Measurements from ENCODE around the gene TUFT1.
"Not testable (repeated sequence)": the region's sequence is repeated elsewhere in the genome, so short reads cannot be mapped to it uniquely, and the experiment has no call there.

The TUFT1 gene

GRCh38 chr1:151618003-151618402, 77.9 kb downstream of the TUFT1 start:
- no peak overlapping the region for H3K27ac ChIP-seq (ENCODE audit: low read depth, low read length)
- whole genome bisulfite sequencing: 96% methylated on average over 1 of the region's 3 CpGs
- peaks cover 33% of the 10 kb centered on the region for H3K4me1 ChIP-seq (ENCODE audit: insufficient read depth, low read length)
- no peaks in the 10 kb centered on the region for H3K9me3 ChIP-seq (ENCODE audit: insufficient read depth, low read depth, low read length)
- H3K9ac ChIP-seq (ENCODE audit: low read depth, low read length): no peak overlapping the region
- peaks cover 12% of the 10 kb centered on the region for H3K36me3 ChIP-seq (ENCODE audit: insufficient read depth, low read length)
- H3K4me3 ChIP-seq (ENCODE audit: low read length): no peak overlapping the region
- no peaks in the 10 kb centered on the region for H3K27me3 ChIP-seq (ENCODE audit: insufficient read depth, low read length)

- Histone ChIP-seq H3K9me3 (ENCODE audit: insufficient read depth, low read depth, low read length) (no peaks in the 10 kb centered on the region), H3K27ac (ENCODE audit: low read depth, low read length) (no peak overlapping the region), H3K27me3 (ENCODE audit: insufficient read depth, low read length) (no peaks in the 10 kb centered on the region), H3K4me3 (ENCODE audit: low read length) (no peak overlapping the region), H3K36me3 (ENCODE audit: insufficient read depth, low read length) (peaks cover 12% of the 10 kb centered on the region), H3K4me1 (ENCODE audit: insufficient read depth, low read length) (peaks cover 33% of the 10 kb centered on the region), H3K9ac (ENCODE audit: low read depth, low read length) (no peak overlapping the region)
These were observed 78.4 kb downstream of the TUFT1 start for GRCh38 chr1:151618470-151618869.

GRCh38 chr1:151618996-151619395, 78.9 kb downstream of the TUFT1 start:
- 74% methylated on average over 6 of the region's 6 CpGs for WGBS

GRCh38 chr1:151619489-151620093, 79.5 kb downstream of the TUFT1 start:
- Histone ChIP-seq H3K27me3 (ENCODE audit: insufficient read depth, low read length) (no peaks in the 10 kb centered on the region), H3K27ac (ENCODE audit: low read depth, low read length) (no peak overlapping the region), H3K9ac (ENCODE audit: low read depth, low read length) (no peak overlapping the region), H3K9me3 (ENCODE audit: insufficient read depth, low read depth, low read length) (no peaks in the 10 kb centered on the region), H3K4me1 (ENCODE audit: insufficient read depth, low read length) (peaks cover 30% of the 10 kb centered on the region), H3K4me3 (ENCODE audit: low read length) (no peak overlapping the region), H3K36me3 (ENCODE audit: insufficient read depth, low read length) (peaks cover 12% of the 10 kb centered on the region)
- WGBS: 85% methylated on average over 6 of the region's 6 CpGs

More at GRCh38 chr1:151618996-151619395, 78.9 kb downstream of the TUFT1 start:
- peaks cover 30% of the 10 kb centered on the region for H3K4me1 ChIP-seq (ENCODE audit: insufficient read depth, low read length)
- not testable (repeated sequence) for H3K9me3 ChIP-seq (ENCODE audit: insufficient read depth, low read depth, low read length); H3K27ac ChIP-seq (ENCODE audit: low read depth, low read length); H3K9ac ChIP-seq (ENCODE audit: low read depth, low read length); H3K27me3 ChIP-seq (ENCODE audit: insufficient read depth, low read length); H3K4me3 ChIP-seq (ENCODE audit: low read length)
- peaks cover 12% of the 10 kb centered on the region for H3K36me3 ChIP-seq (ENCODE audit: insufficient read depth, low read length)

- no peak overlapping the region for H3K4me3 ChIP-seq (ENCODE audit: low read length)
- no peaks in the 10 kb centered on the region for H3K27me3 ChIP-seq (ENCODE audit: insufficient read depth, low read length)
- no peak overlapping the region for H3K27ac ChIP-seq (ENCODE audit: low read depth, low read length)
- no peaks in the 10 kb centered on the region for H3K9me3 ChIP-seq (ENCODE audit: insufficient read depth, low read depth, low read length)
- H3K4me1 ChIP-seq (ENCODE audit: insufficient read depth, low read length): peaks cover 30% of the 10 kb centered on the region
- H3K36me3 ChIP-seq (ENCODE audit: insufficient read depth, low read length): peaks cover 6% of the 10 kb centered on the region; the same call in 1 of the 2 replicates
- 86% methylated on average over 1 of the region's 2 CpGs for WGBS
- H3K9ac ChIP-seq (ENCODE audit: low read depth, low read length): no peak overlapping the region
These were observed 80.2 kb downstream of the TUFT1 start for GRCh38 chr1:151620286-151620685.

- peaks cover 30% of the 10 kb centered on the region for H3K4me1 ChIP-seq (ENCODE audit: insufficient read depth, low read length)
- H3K27ac ChIP-seq (ENCODE audit: low read depth, low read length): 0 out of 2 replicates have a peak overlapping the region, but pooled peaks have one; percentile 26
- 100% methylated on average over 1 of the region's 2 CpGs for whole genome bisulfite sequencing
- H3K36me3 ChIP-seq (ENCODE audit: insufficient read depth, low read length): no peaks in the 10 kb centered on the region
- H3K9ac ChIP-seq (ENCODE audit: low read depth, low read length): no peak overlapping the region
- H3K27me3 ChIP-seq (ENCODE audit: insufficient read depth, low read length): no peaks in the 10 kb centered on the region
- H3K9me3 ChIP-seq (ENCODE audit: insufficient read depth, low read depth, low read length): no peaks in the 10 kb centered on the region
- H3K4me3 ChIP-seq (ENCODE audit: low read length): no peak overlapping the region
These were observed 81.2 kb downstream of the TUFT1 start for GRCh38 chr1:151621351-151621750.

GRCh38 chr1:151624783-151625182, 84.7 kb downstream of the TUFT1 start:
- peaks cover 6% of the 10 kb centered on the region for H3K36me3 ChIP-seq (ENCODE audit: insufficient read depth, low read length)

GRCh38 chr1:151626740-151627334, 86.7 kb downstream of the TUFT1 start:
- H3K9ac ChIP-seq (ENCODE audit: low read depth, low read length): no peak overlapping the region
- H3K9me3 ChIP-seq (ENCODE audit: insufficient read depth, low read depth, low read length): no peaks in the 10 kb centered on the region
- H3K4me1 ChIP-seq (ENCODE audit: insufficient read depth, low read length): no peaks in the 10 kb centered on the region
- H3K36me3 ChIP-seq (ENCODE audit: insufficient read depth, low read length): peaks cover 6% of the 10 kb centered on the region
- H3K4me3 ChIP-seq (ENCODE audit: low read length): no peak overlapping the region
- H3K27ac ChIP-seq (ENCODE audit: low read depth, low read length): no peak overlapping the region
- 96% methylated on average over 2 of the region's 3 CpGs for WGBS
- no peaks in the 10 kb centered on the region for H3K27me3 ChIP-seq (ENCODE audit: insufficient read depth, low read length)

More at GRCh38 chr1:151624783-151625182, 84.7 kb downstream of the TUFT1 start:
- no peak overlapping the region for H3K27ac ChIP-seq (ENCODE audit: low read depth, low read length)
- H3K9me3 ChIP-seq (ENCODE audit: insufficient read depth, low read depth, low read length): no peaks in the 10 kb centered on the region
- no peaks in the 10 kb centered on the region for H3K27me3 ChIP-seq (ENCODE audit: insufficient read depth, low read length)
- 89% methylated on average over 3 of the region's 3 CpGs for WGBS
- peaks cover 15% of the 10 kb centered on the region for H3K4me1 ChIP-seq (ENCODE audit: insufficient read depth, low read length)
- H3K9ac ChIP-seq (ENCODE audit: low read depth, low read length): no peak overlapping the region
- H3K4me3 ChIP-seq (ENCODE audit: low read length): no peak overlapping the region

GRCh38 chr1:151629278-151629677, 89.2 kb downstream of the TUFT1 start:
- Histone ChIP-seq H3K27me3 (ENCODE audit: insufficient read depth, low read length) (no peaks in the 10 kb centered on the region), H3K4me1 (ENCODE audit: insufficient read depth, low read length) (peaks cover 5% of the 10 kb centered on the region; the same call in 1 of the 2 replicates), H3K4me3 (ENCODE audit: low read length) (no peak overlapping the region), H3K36me3 (ENCODE audit: insufficient read depth, low read length) (peaks cover 6% of the 10 kb centered on the region), H3K9ac (ENCODE audit: low read depth, low read length) (no peak overlapping the region), H3K27ac (ENCODE audit: low read depth, low read length) (no peak overlapping the region), H3K9me3 (ENCODE audit: insufficient read depth, low read depth, low read length) (no peaks in the 10 kb centered on the region)
- WGBS: 100% methylated on average over 2 of the region's 9 CpGs

Measured in HUES64 (cell line).